SK-N-SH (cell line): Measurements from ENCODE around the gene ADAMTS16. TPM values are rescaled to one million over a fixed set of nuclear protein-coding genes. Genes with fewer than 3 reads are reported as not detected.

ENCODE experiments used
- CTCF ChIA-PET: fragments of 300-600, 350-600 bp; formaldehyde crosslinking; extraction: SDS; loops from one replicate; lab custom pipeline; 2021; lab: Yijun Ruan, JAX
- POLR2A ChIA-PET: fragments of 350-600 bp; sonication (Branson Sonifier 250); formaldehyde crosslinking; extraction: SDS; loops from one replicate; lab custom pipeline; 2020; ENCODE audit warnings: antibody characterized with exemption, inconsistent platforms; lab: Yijun Ruan, JAX
- DNase-seq: peaks from one replicate; pipeline ENCODE4 v3.0.0; 2012
- H2AFZ ChIP-seq: fragments of 200-600 bp; sonication (generic); 2 replicates; pipeline ENCODE4 v1.8.1; 2016; ENCODE audit warnings: antibody characterized with exemption, mild to moderate bottlenecking, low read depth
- H3F3A ChIP-seq: fragments of 200-600 bp; sonication (generic); replicated peaks from 2 replicates; pipeline ENCODE3; 2016; ENCODE audit warnings: antibody characterized with exemption, mild to moderate bottlenecking; ENCODE audit not compliant: insufficient read depth
- H3K27ac ChIP-seq, 2 experiments: fragments of 200-500 bp in 1 of 2; fragments of 200-600 bp in 1 of 2; sonication (Bioruptor generic) in 1 of 2; sonication (generic), shearing (Covaris generic) in 1 of 2; 2 replicates each; pipeline versions ENCODE4 v1.5.1 to v1.6.1; 2014 to 2016; ENCODE audit warnings: low read depth in 2 of 2, inconsistent platforms in 1 of 2, low read length in 1 of 2, mild to moderate bottlenecking in 1 of 2, mixed read lengths in 1 of 2
- H3K27me3 ChIP-seq: fragments of 200-600 bp; sonication (generic), shearing (Covaris generic); 2 replicates; pipeline ENCODE4 v1.6.1; 2016; ENCODE audit warnings: mixed run types; ENCODE audit not compliant: insufficient read depth
- H3K36me3 ChIP-seq, 2 experiments: fragments of 200-500 bp in 1 of 2; fragments of 200-600 bp in 1 of 2; sonication (Bioruptor generic) in 1 of 2; sonication (generic) in 1 of 2; replicated peaks in 1 of 2; 2 replicates each; pipeline versions ENCODE3 to v1.5.1; 2014 to 2016; ENCODE audit warnings: low read length in 1 of 2, mild to moderate bottlenecking in 1 of 2; ENCODE audit not compliant: insufficient read depth in 2 of 2, control insufficient read depth in 1 of 2
- H3K4me1 ChIP-seq, 2 experiments: fragments of 200-500 bp in 1 of 2; fragments of 200-600 bp in 1 of 2; sonication (Bioruptor generic) in 1 of 2; sonication (generic), shearing (Covaris generic) in 1 of 2; 2 replicates each; pipeline versions ENCODE4 v1.5.1 to v1.6.1; 2014 to 2016; ENCODE audit warnings: low read depth in 1 of 2, low read length in 1 of 2, mixed run types in 1 of 2; ENCODE audit not compliant: insufficient read depth in 2 of 2, control insufficient read depth in 1 of 2
- H3K4me2 ChIP-seq: fragments of 200-600 bp; sonication (generic), shearing (Covaris generic); 2 replicates; pipeline ENCODE4 v1.6.1; 2017; ENCODE audit warnings: mixed run types
- H3K4me3 ChIP-seq, 2 experiments: fragments of 200-500 bp in 1 of 2; fragments of 200-600 bp in 1 of 2; sonication (Bioruptor generic) in 1 of 2; sonication (generic), shearing (Covaris generic) in 1 of 2; 2 replicates each; pipeline versions ENCODE4 v1.5.1 to v1.8.1; 2014 to 2016; ENCODE audit warnings: low read depth in 2 of 2, inconsistent platforms in 1 of 2, low read length in 1 of 2, mild to moderate bottlenecking in 1 of 2, mixed read lengths in 1 of 2, moderate library complexity in 1 of 2
- H3K79me2 ChIP-seq: fragments of 200-600 bp; sonication (generic); 2 replicates; pipeline ENCODE4 v1.8.1; 2017; ENCODE audit warnings: mild to moderate bottlenecking; ENCODE audit not compliant: insufficient read depth
- H3K9ac ChIP-seq: fragments of 200-600 bp; sonication (generic); 2 replicates; pipeline ENCODE4 v1.6.1; 2017; ENCODE audit warnings: mixed run types
- H3K9me2 ChIP-seq: fragments of 200-600 bp; sonication (generic); 2 replicates; pipeline ENCODE4 v1.6.1; 2017; ENCODE audit warnings: mixed run types
- H3K9me3 ChIP-seq: fragments of 200-600 bp; sonication (generic); 2 replicates; pipeline ENCODE4 v1.6.1; 2017; ENCODE audit warnings: mixed run types, mild to moderate bottlenecking, moderate library complexity
- H4K20me1 ChIP-seq: fragments of 200-600 bp; sonication (generic); 2 replicates; pipeline ENCODE4 v1.6.1; 2017; ENCODE audit warnings: mild to moderate bottlenecking, mixed run types; ENCODE audit not compliant: insufficient read depth
- ELF1 ChIP-seq: IDR thresholded peaks from 2 replicates; pipeline ENCODE4 v1.4.0; 2012
- FOXJ3 ChIP-seq: sonication (generic); formaldehyde crosslinking; IDR thresholded peaks from 2 replicates; pipeline ENCODE4 v1.5.1; 2020; ENCODE audit warnings: mild to moderate bottlenecking, missing genetic modification reagents
- GATA2 ChIP-seq: sonication (generic); formaldehyde crosslinking; IDR thresholded peaks from 2 replicates; pipeline ENCODE4 v1.5.0; 2020; ENCODE audit warnings: mild to moderate bottlenecking, missing genetic modification reagents
- MEF2A ChIP-seq: IDR thresholded peaks from 2 replicates; pipeline ENCODE4 v1.4.0; 2012; ENCODE audit warnings: low read depth, borderline replicate concordance
- MXI1 ChIP-seq: IDR thresholded peaks from 2 replicates; pipeline ENCODE4 v1.6.1; 2012; ENCODE audit warnings: mild to moderate bottlenecking, low read depth, low read length, improper control_type of control experiment
- RAD21 ChIP-seq: IDR thresholded peaks from 2 replicates; pipeline ENCODE4 v1.6.1; 2012; ENCODE audit warnings: mild to moderate bottlenecking, low read length
- RCOR1 ChIP-seq: fragments of 150-350 bp; IDR thresholded peaks from 2 replicates; pipeline ENCODE4 v1.6.1; 2017; ENCODE audit warnings: antibody characterized with exemption, low read length
- RXRA ChIP-seq: IDR thresholded peaks from 2 replicates; pipeline ENCODE4 v1.4.0; 2012; ENCODE audit warnings: low read depth, mild to moderate bottlenecking, borderline replicate concordance
- SIN3A ChIP-seq: IDR thresholded peaks from 2 replicates; pipeline ENCODE4 v1.6.1; 2012; ENCODE audit warnings: low read depth, mild to moderate bottlenecking, low read length, moderate library complexity, borderline replicate concordance
- SMC3 ChIP-seq: IDR thresholded peaks from 2 replicates; pipeline ENCODE4 v1.6.1; 2012; ENCODE audit warnings: low read depth, low read length, improper control_type of control experiment
- WGBS: methylation state at CpG from one replicate; pipeline ENCODE4 v1.1.6; 2017; ENCODE audit warnings: low lambda C conversion rate; 5-methylcytosine and 5-hydroxymethylcytosine counted together
- polyA plus RNA-seq, 3 experiments: library from polyadenylated mRNA; depleted of rRNA; stranded (reverse); fragments of >200 nt; gene quantifications; 2 replicates each; pipeline ENCODE4 v1.2.3, GENCODE V29; 2012
- TF ChIP-seq, protein P1 (sequence below): IDR thresholded peaks from 2 replicates; pipeline ENCODE4 v1.6.1; 2012; ENCODE audit warnings: mild to moderate bottlenecking, low read depth, low read length, moderate library complexity
- TF ChIP-seq, protein P2 (sequence below): fragments of 150-350 bp; IDR thresholded peaks from 2 replicates; pipeline ENCODE4 v1.6.1; 2016; ENCODE audit warnings: mild to moderate bottlenecking, low read depth, low read length
- TF ChIP-seq, protein P3 (sequence below): IDR thresholded peaks from 2 replicates; pipeline ENCODE4 v1.4.0; 2012; ENCODE audit warnings: low read depth
- TF ChIP-seq, protein P4 (sequence below): IDR thresholded peaks from 2 replicates; pipeline ENCODE4; 2012
- TF ChIP-seq, protein P5 (sequence below): fragments of 200-600 bp; sonication (generic); IDR thresholded peaks from 2 replicates; pipeline ENCODE4 v1.6.1; 2017; ENCODE audit warnings: antibody characterized with exemption, mild to moderate bottlenecking, moderate library complexity

ADAMTS16 gene
- polyA plus RNA-seq, 1 of the 3 experiments (the other 2 are of a cell fraction), result not detected

DNA sequence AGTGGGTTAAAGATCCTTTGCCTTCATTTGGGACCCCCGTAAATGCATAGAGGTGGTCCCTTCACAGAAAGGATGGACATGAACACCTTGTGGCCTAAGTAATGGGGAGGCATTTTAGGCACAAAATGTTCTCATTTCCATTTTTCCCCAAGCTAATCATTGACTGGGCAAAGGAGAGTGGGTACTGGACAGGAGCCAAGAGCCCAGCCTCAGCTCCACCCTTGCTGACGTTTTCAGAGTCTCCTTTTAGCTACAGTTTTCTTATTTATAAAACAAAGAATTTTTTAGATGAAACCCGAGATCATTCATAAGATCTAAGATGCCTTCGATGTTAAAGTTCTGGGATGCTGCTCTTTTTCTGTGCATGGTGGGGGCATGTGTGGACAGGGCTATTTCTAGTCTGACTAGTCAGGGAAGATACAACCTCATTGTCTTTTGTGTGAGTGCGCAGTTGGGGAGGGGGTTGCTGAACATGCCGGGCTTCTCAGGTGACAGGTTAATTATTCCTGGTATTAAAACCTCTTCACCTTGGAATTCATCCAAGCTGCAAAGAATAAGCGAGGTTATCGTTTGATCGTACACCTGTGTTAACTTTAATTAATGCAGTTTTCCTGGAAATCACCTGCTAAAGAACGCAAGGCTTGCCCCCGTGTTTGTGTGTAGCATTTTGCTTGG is 48.4 kb downstream of the ADAMTS16 start (continued):
- TF ChIP-seq, protein P1, sequence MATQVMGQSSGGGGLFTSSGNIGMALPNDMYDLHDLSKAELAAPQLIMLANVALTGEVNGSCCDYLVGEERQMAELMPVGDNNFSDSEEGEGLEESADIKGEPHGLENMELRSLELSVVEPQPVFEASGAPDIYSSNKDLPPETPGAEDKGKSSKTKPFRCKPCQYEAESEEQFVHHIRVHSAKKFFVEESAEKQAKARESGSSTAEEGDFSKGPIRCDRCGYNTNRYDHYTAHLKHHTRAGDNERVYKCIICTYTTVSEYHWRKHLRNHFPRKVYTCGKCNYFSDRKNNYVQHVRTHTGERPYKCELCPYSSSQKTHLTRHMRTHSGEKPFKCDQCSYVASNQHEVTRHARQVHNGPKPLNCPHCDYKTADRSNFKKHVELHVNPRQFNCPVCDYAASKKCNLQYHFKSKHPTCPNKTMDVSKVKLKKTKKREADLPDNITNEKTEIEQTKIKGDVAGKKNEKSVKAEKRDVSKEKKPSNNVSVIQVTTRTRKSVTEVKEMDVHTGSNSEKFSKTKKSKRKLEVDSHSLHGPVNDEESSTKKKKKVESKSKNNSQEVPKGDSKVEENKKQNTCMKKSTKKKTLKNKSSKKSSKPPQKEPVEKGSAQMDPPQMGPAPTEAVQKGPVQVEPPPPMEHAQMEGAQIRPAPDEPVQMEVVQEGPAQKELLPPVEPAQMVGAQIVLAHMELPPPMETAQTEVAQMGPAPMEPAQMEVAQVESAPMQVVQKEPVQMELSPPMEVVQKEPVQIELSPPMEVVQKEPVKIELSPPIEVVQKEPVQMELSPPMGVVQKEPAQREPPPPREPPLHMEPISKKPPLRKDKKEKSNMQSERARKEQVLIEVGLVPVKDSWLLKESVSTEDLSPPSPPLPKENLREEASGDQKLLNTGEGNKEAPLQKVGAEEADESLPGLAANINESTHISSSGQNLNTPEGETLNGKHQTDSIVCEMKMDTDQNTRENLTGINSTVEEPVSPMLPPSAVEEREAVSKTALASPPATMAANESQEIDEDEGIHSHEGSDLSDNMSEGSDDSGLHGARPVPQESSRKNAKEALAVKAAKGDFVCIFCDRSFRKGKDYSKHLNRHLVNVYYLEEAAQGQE, result no peak
- TF ChIP-seq, protein P2, sequence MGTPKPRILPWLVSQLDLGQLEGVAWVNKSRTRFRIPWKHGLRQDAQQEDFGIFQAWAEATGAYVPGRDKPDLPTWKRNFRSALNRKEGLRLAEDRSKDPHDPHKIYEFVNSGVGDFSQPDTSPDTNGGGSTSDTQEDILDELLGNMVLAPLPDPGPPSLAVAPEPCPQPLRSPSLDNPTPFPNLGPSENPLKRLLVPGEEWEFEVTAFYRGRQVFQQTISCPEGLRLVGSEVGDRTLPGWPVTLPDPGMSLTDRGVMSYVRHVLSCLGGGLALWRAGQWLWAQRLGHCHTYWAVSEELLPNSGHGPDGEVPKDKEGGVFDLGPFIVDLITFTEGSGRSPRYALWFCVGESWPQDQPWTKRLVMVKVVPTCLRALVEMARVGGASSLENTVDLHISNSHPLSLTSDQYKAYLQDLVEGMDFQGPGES, result no peak
- TF ChIP-seq, all 33 proteins: peak for 0

DNA sequence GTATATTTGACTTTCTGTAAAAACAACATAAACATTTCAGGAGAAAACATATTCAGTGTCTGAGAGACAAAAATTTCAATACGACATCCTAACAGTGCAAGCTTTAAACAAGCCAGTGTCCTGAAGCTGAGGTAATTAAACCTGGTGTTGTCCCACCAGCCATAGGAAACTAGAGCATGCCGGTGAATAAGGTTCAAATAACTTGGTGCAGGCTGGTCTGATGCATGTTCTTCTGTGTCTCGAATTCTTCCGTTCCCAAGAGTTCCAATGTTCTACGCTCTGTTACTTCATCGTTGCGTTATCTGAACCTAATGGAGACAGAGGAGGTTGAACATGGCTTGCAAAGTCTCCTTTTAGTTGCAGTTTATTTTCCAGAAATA is 48.9 kb downstream of the ADAMTS16 start:
- H3K36me3 ChIP-seq, result no peaks in the 10 kb centered on the region
- H3K9me3 ChIP-seq, result no peaks in the 10 kb centered on the region
- peaks cover 0 to 20% of the 10 kb centered on the region in 2 experiments; a peak in 1 of 4 replicates for H3K4me1 ChIP-seq
- WGBS, result 82% methylated on average over 7 of the region's 7 CpGs
- H3K4me2 ChIP-seq, result no peak overlapping the region
- no peaks in the 10 kb centered on the region for H3K9me2 ChIP-seq
- no peaks in the 10 kb centered on the region for H4K20me1 ChIP-seq
- TF ChIP-seq RAD21 (no peak), MXI1 (no peak), GATA2 (CRISPR knock-in tag) (no peak), RCOR1 (no peak), RXRA (no peak), SIN3A (no peak), ELF1 (no peak), MEF2A (no peak), FOXJ3 (CRISPR knock-in tag) (no peak), SMC3 (no peak)
- TF ChIP-seq, protein P3, sequence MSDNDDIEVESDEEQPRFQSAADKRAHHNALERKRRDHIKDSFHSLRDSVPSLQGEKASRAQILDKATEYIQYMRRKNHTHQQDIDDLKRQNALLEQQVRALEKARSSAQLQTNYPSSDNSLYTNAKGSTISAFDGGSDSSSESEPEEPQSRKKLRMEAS, result no peak
- TF ChIP-seq, protein P4, sequence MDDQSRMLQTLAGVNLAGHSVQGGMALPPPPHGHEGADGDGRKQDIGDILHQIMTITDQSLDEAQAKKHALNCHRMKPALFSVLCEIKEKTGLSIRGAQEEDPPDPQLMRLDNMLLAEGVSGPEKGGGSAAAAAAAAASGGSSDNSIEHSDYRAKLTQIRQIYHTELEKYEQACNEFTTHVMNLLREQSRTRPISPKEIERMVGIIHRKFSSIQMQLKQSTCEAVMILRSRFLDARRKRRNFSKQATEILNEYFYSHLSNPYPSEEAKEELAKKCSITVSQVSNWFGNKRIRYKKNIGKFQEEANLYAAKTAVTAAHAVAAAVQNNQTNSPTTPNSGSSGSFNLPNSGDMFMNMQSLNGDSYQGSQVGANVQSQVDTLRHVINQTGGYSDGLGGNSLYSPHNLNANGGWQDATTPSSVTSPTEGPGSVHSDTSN, result no peak
- TF ChIP-seq, protein P5, sequence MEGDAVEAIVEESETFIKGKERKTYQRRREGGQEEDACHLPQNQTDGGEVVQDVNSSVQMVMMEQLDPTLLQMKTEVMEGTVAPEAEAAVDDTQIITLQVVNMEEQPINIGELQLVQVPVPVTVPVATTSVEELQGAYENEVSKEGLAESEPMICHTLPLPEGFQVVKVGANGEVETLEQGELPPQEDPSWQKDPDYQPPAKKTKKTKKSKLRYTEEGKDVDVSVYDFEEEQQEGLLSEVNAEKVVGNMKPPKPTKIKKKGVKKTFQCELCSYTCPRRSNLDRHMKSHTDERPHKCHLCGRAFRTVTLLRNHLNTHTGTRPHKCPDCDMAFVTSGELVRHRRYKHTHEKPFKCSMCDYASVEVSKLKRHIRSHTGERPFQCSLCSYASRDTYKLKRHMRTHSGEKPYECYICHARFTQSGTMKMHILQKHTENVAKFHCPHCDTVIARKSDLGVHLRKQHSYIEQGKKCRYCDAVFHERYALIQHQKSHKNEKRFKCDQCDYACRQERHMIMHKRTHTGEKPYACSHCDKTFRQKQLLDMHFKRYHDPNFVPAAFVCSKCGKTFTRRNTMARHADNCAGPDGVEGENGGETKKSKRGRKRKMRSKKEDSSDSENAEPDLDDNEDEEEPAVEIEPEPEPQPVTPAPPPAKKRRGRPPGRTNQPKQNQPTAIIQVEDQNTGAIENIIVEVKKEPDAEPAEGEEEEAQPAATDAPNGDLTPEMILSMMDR, result no peak
- TF ChIP-seq, protein P1, result no peak
- CTCF ChIA-PET, result no interaction called here
- no peaks in the 10 kb centered on the region for H3K27me3 ChIP-seq
- no peaks in the 10 kb centered on the region for H3F3A ChIP-seq
- H3K79me2 ChIP-seq, result no peaks in the 10 kb centered on the region
- no peak overlapping the region for H3K4me3 ChIP-seq
- no peak overlapping the region for H2AFZ ChIP-seq
- H3K9ac ChIP-seq, result no peak overlapping the region
- DNase-seq, result no peak
- POLR2A ChIA-PET, result no interaction called here
- H3K27ac ChIP-seq, result no peak overlapping the region
